Measurements from ENCODE around the gene BOC. TPM values are rescaled to one million over a fixed set of nuclear protein-coding genes. Genes with fewer than 3 reads are reported as not detected.

The BOC gene
- total and polyA plus RNA-seq, 9 donors, result 28.6 to 98.5 (median 58.0) TPM

DNA sequence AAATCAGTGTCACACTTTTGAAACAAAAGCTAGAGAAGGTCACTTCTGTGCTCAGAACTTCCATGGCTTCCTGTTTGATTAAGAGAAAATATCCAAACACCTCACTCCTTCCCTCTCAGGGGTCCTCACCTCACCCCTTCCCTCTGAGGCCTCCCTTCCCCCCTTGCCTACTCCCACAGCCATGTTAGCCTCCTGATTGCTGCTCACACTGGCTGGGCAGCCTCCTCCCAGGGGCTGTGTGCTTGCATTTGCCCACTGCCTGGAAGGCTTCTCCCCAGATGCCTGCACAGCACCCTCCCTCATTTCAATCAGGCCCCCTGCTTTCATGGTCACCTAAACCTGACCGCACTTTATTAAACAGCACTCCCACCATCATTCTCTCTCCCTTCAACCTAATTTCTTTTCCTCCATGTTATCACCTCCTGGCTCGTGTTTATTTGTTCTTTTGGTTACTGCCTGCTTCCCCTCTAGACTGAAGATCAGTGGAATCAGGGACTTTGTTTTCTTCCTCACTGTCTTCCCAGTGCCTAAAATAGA, 10.4 kb downstream of the BOC start:
- Histone ChIP-seq H3K4me1 (ENCODE audit: insufficient read depth) (peaks cover 14% of the 10 kb centered on the region), H3K27ac (peak overlapping the region in 1 of 2 donors; percentile 23), H3K27me3 (no peaks in the 10 kb centered on the region), H3K9me3 (no peaks in the 10 kb centered on the region), H3K36me3 (no peaks in the 10 kb centered on the region), H3K4me3 (no peak overlapping the region)
- TF ChIP-seq, protein P1, sequence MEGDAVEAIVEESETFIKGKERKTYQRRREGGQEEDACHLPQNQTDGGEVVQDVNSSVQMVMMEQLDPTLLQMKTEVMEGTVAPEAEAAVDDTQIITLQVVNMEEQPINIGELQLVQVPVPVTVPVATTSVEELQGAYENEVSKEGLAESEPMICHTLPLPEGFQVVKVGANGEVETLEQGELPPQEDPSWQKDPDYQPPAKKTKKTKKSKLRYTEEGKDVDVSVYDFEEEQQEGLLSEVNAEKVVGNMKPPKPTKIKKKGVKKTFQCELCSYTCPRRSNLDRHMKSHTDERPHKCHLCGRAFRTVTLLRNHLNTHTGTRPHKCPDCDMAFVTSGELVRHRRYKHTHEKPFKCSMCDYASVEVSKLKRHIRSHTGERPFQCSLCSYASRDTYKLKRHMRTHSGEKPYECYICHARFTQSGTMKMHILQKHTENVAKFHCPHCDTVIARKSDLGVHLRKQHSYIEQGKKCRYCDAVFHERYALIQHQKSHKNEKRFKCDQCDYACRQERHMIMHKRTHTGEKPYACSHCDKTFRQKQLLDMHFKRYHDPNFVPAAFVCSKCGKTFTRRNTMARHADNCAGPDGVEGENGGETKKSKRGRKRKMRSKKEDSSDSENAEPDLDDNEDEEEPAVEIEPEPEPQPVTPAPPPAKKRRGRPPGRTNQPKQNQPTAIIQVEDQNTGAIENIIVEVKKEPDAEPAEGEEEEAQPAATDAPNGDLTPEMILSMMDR (IDR thresholded peaks at IDR 0.05), result no peak
- TF ChIP-seq POLR2A (IDR thresholded peaks at IDR 0.05) (no peak), EP300 (IDR thresholded peaks at IDR 0.05) (no peak)
- WGBS, 3 donors, result 15 to 20% (median 20%) methylated on average over 2 of the region's 2 CpGs
- intact Hi-C loops (cut with DNase I), result no loop called here
- DNase-seq, result no peak

DNA sequence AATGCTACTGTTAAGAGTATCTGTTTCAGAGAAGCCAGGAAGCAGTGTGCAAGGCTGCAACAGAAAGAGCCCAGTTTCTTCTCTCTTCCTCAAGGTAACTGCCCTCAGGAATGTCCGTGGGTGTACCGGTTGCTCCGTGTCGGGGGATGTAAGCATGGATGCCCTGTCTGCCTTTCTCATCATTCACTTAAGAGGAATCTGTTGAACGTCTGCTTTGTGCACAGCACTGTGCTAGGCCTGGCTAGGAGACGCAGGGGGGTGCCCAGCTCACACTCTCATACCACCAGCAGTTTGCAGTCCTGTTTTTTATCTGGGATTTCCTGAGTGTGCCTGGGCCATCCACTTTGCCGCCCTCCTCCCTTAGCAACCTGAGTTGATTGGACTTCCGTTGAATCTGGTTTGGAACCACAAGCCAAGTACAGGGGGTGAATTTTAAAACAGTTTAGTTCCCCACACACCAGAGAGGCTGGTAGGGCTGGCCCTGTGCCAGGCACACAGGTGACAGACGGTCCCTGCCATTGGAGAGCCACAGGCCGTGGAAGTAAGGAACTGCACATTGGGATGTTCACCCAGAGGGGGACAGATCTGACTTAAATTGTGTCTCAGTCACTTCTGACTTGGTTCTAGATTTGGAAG, 11.2 kb downstream of the BOC start:
- H3K27me3 ChIP-seq, result no peaks in the 10 kb centered on the region
- H3K4me3 ChIP-seq, result no peak overlapping the region
- no peaks in the 10 kb centered on the region for H3K9me3 ChIP-seq
- H3K4me1 ChIP-seq (ENCODE audit: insufficient read depth), result peaks cover 14% of the 10 kb centered on the region
- no peak for DNase-seq
- no peak for TF ChIP-seq POLR2A (IDR thresholded peaks at IDR 0.05)
- TF ChIP-seq EP300 (IDR thresholded peaks at IDR 0.05), result no peak
- TF ChIP-seq, protein P1 (IDR thresholded peaks at IDR 0.05), result no peak
- H3K27ac ChIP-seq, result no peak overlapping the region
- WGBS, 3 donors, result 43 to 49% (median 46%) methylated on average over 10 of the region's 10 CpGs
- H3K36me3 ChIP-seq, result no peaks in the 10 kb centered on the region
- intact Hi-C loops (cut with DNase I), result no loop called here

DNA sequence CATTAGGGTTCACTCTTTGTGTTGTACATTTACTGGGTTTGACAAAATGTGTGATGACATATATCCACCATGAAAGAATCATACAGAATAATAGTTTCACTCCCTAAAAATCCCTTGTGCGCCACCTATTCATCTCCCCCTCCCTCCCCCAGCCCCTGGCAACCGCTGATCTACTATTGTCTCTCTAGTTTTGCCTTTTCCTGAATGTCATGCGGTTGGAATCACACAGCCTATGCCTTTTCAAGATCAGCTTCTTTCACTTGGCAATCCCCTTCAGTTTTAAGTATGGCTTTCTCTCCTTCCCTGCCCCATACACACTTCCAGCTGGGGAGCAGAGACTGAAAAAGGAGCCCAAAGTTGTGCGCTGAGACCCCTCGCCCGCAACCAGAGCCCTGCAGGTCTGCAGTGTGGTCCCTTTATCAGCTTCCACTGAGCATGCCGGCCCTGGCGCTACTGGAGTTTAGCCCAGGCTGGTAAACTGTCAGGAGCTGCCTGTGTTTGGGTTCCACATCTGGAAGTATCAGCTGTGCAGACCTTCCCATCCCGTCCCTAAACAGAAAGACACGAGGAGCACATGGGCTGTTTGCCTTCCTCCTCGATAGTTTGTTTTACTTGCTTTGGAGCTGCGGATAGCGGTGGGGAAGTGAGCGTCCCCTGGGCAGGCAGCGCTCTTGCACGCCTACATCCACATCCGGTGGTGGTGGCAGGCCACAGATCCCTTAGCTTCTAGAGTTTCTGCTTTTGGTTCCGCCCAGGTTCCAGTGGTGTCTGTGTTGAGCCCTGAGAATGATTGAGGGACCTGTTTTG, 12.3 kb downstream of the BOC start:
- TF ChIP-seq, protein P1 (IDR thresholded peaks at IDR 0.05), result no peak
- TF ChIP-seq EP300 (IDR thresholded peaks at IDR 0.05) (no peak), POLR2A (IDR thresholded peaks at IDR 0.05) (no peak)
- H3K4me3 ChIP-seq, result no peak overlapping the region
- H3K27ac ChIP-seq, result no peak overlapping the region
- no peaks in the 10 kb centered on the region for H3K9me3 ChIP-seq
- no peaks in the 10 kb centered on the region for H3K27me3 ChIP-seq
- intact Hi-C loops (cut with DNase I), result no loop called here
- no peaks in the 10 kb centered on the region for H3K36me3 ChIP-seq
- WGBS, 3 donors, result 38 to 79% (median 57%) methylated on average over 18 of the region's 18 CpGs
- peaks cover 19% of the 10 kb centered on the region for H3K4me1 ChIP-seq (ENCODE audit: insufficient read depth)
- no peak for DNase-seq

DNA sequence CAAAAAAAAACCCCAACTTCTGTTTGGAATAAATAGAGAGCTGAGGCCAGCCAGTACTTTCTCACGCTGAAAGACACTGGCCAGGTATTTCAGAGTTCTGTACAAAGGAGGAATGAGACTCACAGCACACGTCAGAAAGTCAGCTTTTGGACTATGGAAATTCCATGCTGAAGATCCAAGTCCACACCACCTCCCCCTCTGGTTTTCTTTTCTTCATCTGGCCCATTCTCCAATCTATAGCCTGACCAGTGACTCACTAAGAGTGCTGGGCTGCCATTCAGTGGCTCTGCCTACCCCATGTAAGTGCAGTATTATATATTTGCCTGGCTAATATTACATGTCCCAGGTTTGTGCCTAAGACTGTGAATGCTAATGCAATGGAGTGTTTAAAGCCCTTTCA, 13.9 kb downstream of the BOC start:
- intact Hi-C loops (cut with DNase I), result no loop called here
- Histone ChIP-seq H3K4me3 (no peak overlapping the region), H3K27me3 (no peaks in the 10 kb centered on the region), H3K27ac (no peak overlapping the region), H3K9me3 (no peaks in the 10 kb centered on the region), H3K36me3 (no peaks in the 10 kb centered on the region), H3K4me1 (ENCODE audit: insufficient read depth) (peaks cover 20% of the 10 kb centered on the region)
- WGBS, 3 donors, result 85 to 90% (median 88%) methylated on average over 2 of the region's 2 CpGs
- DNase-seq, result no peak
- TF ChIP-seq, protein P1 (IDR thresholded peaks at IDR 0.05), result no peak
- TF ChIP-seq POLR2A (IDR thresholded peaks at IDR 0.05) (no peak), EP300 (IDR thresholded peaks at IDR 0.05) (no peak)
